ENCODE results near the gene KIAA0930.

- TF ChIP-seq EZH2 (IDR thresholded peaks at IDR 0.05; ENCODE audit: borderline replicate concordance, low read length) = no peak
- TF ChIP-seq CTCF (IDR thresholded peaks at IDR 0.05; ENCODE audit: low read length) = no peak
Observed at GRCh38 chr22:45142376-45142775, 98.3 kb downstream of the KIAA0930 start.
